ENCODE data around the gene TANGO2.

DNA sequence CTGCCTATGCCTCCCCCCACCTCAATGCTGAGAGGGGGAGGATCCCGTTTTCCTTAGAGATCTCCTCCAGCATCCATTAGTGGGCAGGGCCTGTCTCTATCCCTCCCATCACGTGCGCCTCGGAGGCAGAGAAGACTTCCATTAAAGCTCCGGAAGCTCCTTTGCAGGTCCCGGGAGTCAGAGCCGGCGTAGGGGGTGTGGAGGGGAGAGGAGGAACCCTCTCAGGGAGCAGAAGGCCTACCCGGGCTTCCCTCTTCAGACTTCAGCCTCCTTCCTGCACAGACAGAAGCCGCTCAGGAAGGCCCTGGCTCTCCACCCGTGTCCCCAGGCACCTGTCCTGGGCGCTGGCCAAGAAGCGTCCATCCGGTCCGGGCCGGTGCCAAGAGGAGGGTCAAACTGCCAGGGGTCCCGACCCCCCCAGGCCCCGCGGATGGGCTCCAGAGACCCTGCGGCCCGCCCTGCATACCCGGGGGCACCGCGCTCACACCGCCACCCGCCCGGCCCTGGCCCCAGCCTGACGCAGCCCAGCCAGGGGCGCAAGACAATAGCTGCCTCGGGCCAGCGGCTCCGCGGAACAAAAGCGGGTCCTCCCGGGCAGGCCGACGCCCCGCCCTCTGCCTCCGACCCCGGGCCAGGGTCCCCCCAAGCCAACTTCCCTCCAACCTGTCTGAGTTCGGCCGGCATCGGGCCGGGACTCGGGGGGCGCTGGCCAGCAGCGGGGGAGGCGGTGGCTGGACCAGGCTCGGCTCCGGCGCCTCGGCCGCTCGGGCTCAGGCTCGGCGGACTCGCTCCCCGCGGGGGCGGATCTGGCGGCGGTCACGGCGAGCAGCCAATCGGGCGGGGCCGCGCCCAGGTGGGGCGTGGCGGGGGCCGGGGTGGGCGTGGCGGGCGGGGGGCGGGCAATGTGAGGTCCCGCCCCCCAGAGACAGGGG is 34.2 kb upstream of the TANGO2 start:
- TF ChIP-seq, protein P1, sequence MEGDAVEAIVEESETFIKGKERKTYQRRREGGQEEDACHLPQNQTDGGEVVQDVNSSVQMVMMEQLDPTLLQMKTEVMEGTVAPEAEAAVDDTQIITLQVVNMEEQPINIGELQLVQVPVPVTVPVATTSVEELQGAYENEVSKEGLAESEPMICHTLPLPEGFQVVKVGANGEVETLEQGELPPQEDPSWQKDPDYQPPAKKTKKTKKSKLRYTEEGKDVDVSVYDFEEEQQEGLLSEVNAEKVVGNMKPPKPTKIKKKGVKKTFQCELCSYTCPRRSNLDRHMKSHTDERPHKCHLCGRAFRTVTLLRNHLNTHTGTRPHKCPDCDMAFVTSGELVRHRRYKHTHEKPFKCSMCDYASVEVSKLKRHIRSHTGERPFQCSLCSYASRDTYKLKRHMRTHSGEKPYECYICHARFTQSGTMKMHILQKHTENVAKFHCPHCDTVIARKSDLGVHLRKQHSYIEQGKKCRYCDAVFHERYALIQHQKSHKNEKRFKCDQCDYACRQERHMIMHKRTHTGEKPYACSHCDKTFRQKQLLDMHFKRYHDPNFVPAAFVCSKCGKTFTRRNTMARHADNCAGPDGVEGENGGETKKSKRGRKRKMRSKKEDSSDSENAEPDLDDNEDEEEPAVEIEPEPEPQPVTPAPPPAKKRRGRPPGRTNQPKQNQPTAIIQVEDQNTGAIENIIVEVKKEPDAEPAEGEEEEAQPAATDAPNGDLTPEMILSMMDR (IDR thresholded peaks at IDR 0.05 in 8 of 11, conservative IDR thresholded peaks at IDR 0.05 in 3 of 11), result no peak
- peak; percentile 51 to 83 (median 77) for TF ChIP-seq POLR2AphosphoS5 (IDR thresholded peaks at IDR 0.05)
